Trophoblast cell (in vitro differentiated cells and primary cell): ENCODE measurements around the gene UBE2E1.

ENCODE experiments used
- DNase-seq, 2 donors: peaks; one replicate each; pipeline ENCODE4 v3.0.0-alpha.2; 2016
- H2AFZ ChIP-seq: 2 replicates; pipeline ENCODE4 v1.6.1; 2013; ENCODE audit warnings: low read length, moderate library complexity, mild to moderate bottlenecking; ENCODE audit not compliant: insufficient read depth, poor library complexity
- H2AK5ac ChIP-seq: 2 replicates; pipeline ENCODE4 v1.6.1; 2013; ENCODE audit warnings: mild to moderate bottlenecking, low read length
- H2BK120ac ChIP-seq: 2 replicates; pipeline ENCODE4 v1.6.1; 2013; ENCODE audit warnings: low read length, mild to moderate bottlenecking, moderate library complexity; ENCODE audit not compliant: insufficient read depth, poor library complexity
- H2BK12ac ChIP-seq: 2 replicates; pipeline ENCODE4 v1.6.1; 2013; ENCODE audit warnings: mild to moderate bottlenecking, low read length, moderate library complexity
- H2BK5ac ChIP-seq: 2 replicates; pipeline ENCODE4 v1.6.1; 2013; ENCODE audit warnings: low read length, low read depth, moderate library complexity, mild to moderate bottlenecking; ENCODE audit not compliant: poor library complexity
- H3K14ac ChIP-seq: 2 replicates; pipeline ENCODE4 v1.6.1; 2013; ENCODE audit warnings: mild to moderate bottlenecking, low read length
- H3K18ac ChIP-seq: 2 replicates; pipeline ENCODE4 v1.6.1; 2013; ENCODE audit warnings: mild to moderate bottlenecking, low read length
- H3K23ac ChIP-seq: 2 replicates; pipeline ENCODE4 v1.6.1; 2013; ENCODE audit warnings: low read length
- H3K27ac ChIP-seq: 2 replicates; pipeline ENCODE4 v1.5.1; 2013; ENCODE audit warnings: low read depth, mild to moderate bottlenecking, inconsistent platforms, low read length, moderate library complexity
- H3K27me3 ChIP-seq: 2 replicates; pipeline ENCODE4 v1.6.1; 2013; ENCODE audit warnings: inconsistent platforms, mild to moderate bottlenecking, low read length, moderate library complexity; ENCODE audit not compliant: insufficient read depth
- H3K36me3 ChIP-seq, 2 experiments: 1 replicate in 1 of 2; 2 replicates in 1 of 2; pipeline ENCODE4 v1.6.1; 2013; ENCODE audit warnings: low read length in 2 of 2, mild to moderate bottlenecking in 2 of 2, moderate library complexity in 1 of 2; ENCODE audit not compliant: insufficient read depth in 2 of 2, control insufficient read depth in 1 of 2
- H3K4ac ChIP-seq: 2 replicates; pipeline ENCODE4 v1.6.1; 2013; ENCODE audit warnings: low read depth, mild to moderate bottlenecking, low read length, moderate library complexity
- H3K4me1 ChIP-seq, 2 experiments: 1 replicate in 1 of 2; 2 replicates in 1 of 2; pipeline ENCODE4 v1.6.1; 2013; ENCODE audit warnings: low read length in 2 of 2, mild to moderate bottlenecking in 2 of 2, moderate library complexity in 1 of 2; ENCODE audit not compliant: insufficient read depth in 2 of 2, control insufficient read depth in 1 of 2
- H3K4me2 ChIP-seq: 2 replicates; pipeline ENCODE4 v1.6.1; 2013; ENCODE audit warnings: inconsistent platforms, mild to moderate bottlenecking, low read length, moderate library complexity
- H3K4me3 ChIP-seq: 2 replicates; pipeline ENCODE4 v1.5.1; 2013; ENCODE audit warnings: mild to moderate bottlenecking, low read depth, low read length, inconsistent platforms
- H3K79me1 ChIP-seq: one replicate; pipeline ENCODE4 v1.6.1; 2013; ENCODE audit warnings: low read length
- H3K79me2 ChIP-seq: 2 replicates; pipeline ENCODE4 v1.6.1; 2013; ENCODE audit warnings: low read length, mild to moderate bottlenecking; ENCODE audit not compliant: control insufficient read depth, insufficient read depth, poor library complexity
- H3K9ac ChIP-seq: 2 replicates; pipeline ENCODE4 v1.6.1; 2013; ENCODE audit warnings: mild to moderate bottlenecking, low read length
- H3K9me3 ChIP-seq: 2 replicates; pipeline ENCODE4 v1.6.1; 2013; ENCODE audit warnings: low read depth, mild to moderate bottlenecking, control low read depth, inconsistent platforms, low read length; ENCODE audit not compliant: insufficient read depth
- H4K12ac ChIP-seq: 2 replicates; pipeline ENCODE4 v1.6.1; 2013; ENCODE audit warnings: low read depth, mild to moderate bottlenecking, low read length, moderate library complexity
- H4K8ac ChIP-seq: 2 replicates; pipeline ENCODE4 v1.6.1; 2013; ENCODE audit warnings: low read depth, mild to moderate bottlenecking, low read length, moderate library complexity
- H4K91ac ChIP-seq: one replicate; pipeline ENCODE4 v1.6.1; 2013; ENCODE audit warnings: low read depth, mild to moderate bottlenecking, low read length, moderate library complexity
- WGBS: extraction: QIAGEN DNeasy Blood & Tissue Kit; methylation state at CpG from one replicate; pipeline ENCODE4 v1.1.7; 2013; ENCODE audit warnings: missing lambda C conversion rate; ENCODE audit not compliant: insufficient read length, insufficient coverage; ENCODE audit errors: extremely low coverage; 5-methylcytosine and 5-hydroxymethylcytosine counted together

Gene UBE2E1

GRCh38 chr3:23800731-23801130, 5.0 kb upstream of the UBE2E1 start:
- Histone ChIP-seq H3K14ac (no peak overlapping the region), H3K9me3 (no peaks in the 10 kb centered on the region), H3K79me1 (peaks cover under 1% of the 10 kb centered on the region), H2BK5ac (no peak overlapping the region), H3K9ac (no peak overlapping the region), H3K23ac (no peak overlapping the region), H2BK12ac (no peak overlapping the region), H3K27me3 (no peaks in the 10 kb centered on the region), H4K12ac (no peak overlapping the region), H3K4me3 (no peak overlapping the region), H4K91ac (no peak overlapping the region), H3K79me2 (no peaks in the 10 kb centered on the region), H3K4me2 (no peak overlapping the region), H2AK5ac (no peak overlapping the region), H3K4me1 (no peaks in the 10 kb centered on the region), H3K27ac (no peak overlapping the region), H3K4ac (no peak overlapping the region), H2BK120ac (no peak overlapping the region), H2AFZ (no peak overlapping the region), H4K8ac (no peak overlapping the region), H3K18ac (no peak overlapping the region), H3K36me3 (no peaks in the 10 kb centered on the region)
- no CpG with 5 or more reads among the region's 3 CpGs for WGBS
- DNase-seq = no peak

GRCh38 chr3:23804441-23805209, 1.1 kb upstream of the UBE2E1 start:
- no CpG with 5 or more reads among the region's 8 CpGs for WGBS

GRCh38 chr3:23805210-23805632, 534 bp upstream of the UBE2E1 start:
- Histone ChIP-seq H3K27ac (no peak overlapping the region), H3K4me3 (no peak overlapping the region)

More at GRCh38 chr3:23804441-23805209, 1.1 kb upstream of the UBE2E1 start:
- Histone ChIP-seq H3K4ac (no peak overlapping the region), H3K18ac (no peak overlapping the region), H2BK12ac (no peak overlapping the region), H3K4me2 (no peak overlapping the region), H3K4me3 (no peak overlapping the region), H4K12ac (no peak overlapping the region), H2AFZ (no peak overlapping the region), H2AK5ac (no peak overlapping the region), H3K23ac (no peak overlapping the region), H3K9me3 (no peaks in the 10 kb centered on the region), H3K79me1 (peaks cover 7% of the 10 kb centered on the region), H3K9ac (no peak overlapping the region), H3K27ac (no peak overlapping the region), H4K8ac (no peak overlapping the region), H3K4me1 (no peaks in the 10 kb centered on the region), H3K36me3 (no peaks in the 10 kb centered on the region), H2BK120ac (no peak overlapping the region), H2BK5ac (no peak overlapping the region), H4K91ac (no peak overlapping the region), H3K27me3 (no peaks in the 10 kb centered on the region), H3K14ac (no peak overlapping the region), H3K79me2 (peaks cover 4% of the 10 kb centered on the region)
- DNase-seq = peak; percentile 85 to 91

GRCh38 chr3:23806534-23807423, 1.0 kb downstream of the UBE2E1 start:
- Histone ChIP-seq H2BK120ac (no peak overlapping the region), H4K8ac (peak overlapping the region; percentile 17), H3K36me3 (no peaks in the 10 kb centered on the region), H3K9ac (peak overlapping the region; percentile 13), H3K4me2 (peak overlapping the region; percentile 71), H3K79me1 (peaks cover 8% of the 10 kb centered on the region), H4K91ac (peak overlapping the region; percentile 75), H3K9me3 (no peaks in the 10 kb centered on the region), H3K27me3 (no peaks in the 10 kb centered on the region), H3K79me2 (peaks cover 12% of the 10 kb centered on the region), H3K23ac (no peak overlapping the region), H3K18ac (peak overlapping the region; percentile 76), H2AFZ (no peak overlapping the region), H3K27ac (no peak overlapping the region), H3K4ac (peak overlapping the region; percentile 53), H3K4me1 (peaks cover 2 to 5% of the 10 kb centered on the region in 2 experiments), H2AK5ac (no peak overlapping the region), H2BK12ac (no peak overlapping the region), H4K12ac (peak overlapping the region; percentile 84), H3K4me3 (peak overlapping the region; percentile 86), H3K14ac (peak overlapping the region; percentile 47), H2BK5ac (no peak overlapping the region)
- WGBS = no CpG with 5 or more reads among the region's 71 CpGs
- DNase-seq = peak in 1 of 2 donors; percentile 19

More at GRCh38 chr3:23805210-23805632, 534 bp upstream of the UBE2E1 start:
- Histone ChIP-seq H3K9ac (no peak overlapping the region), H3K79me1 (peaks cover 7% of the 10 kb centered on the region), H4K12ac (no peak overlapping the region), H3K36me3 (no peaks in the 10 kb centered on the region), H3K4ac (no peak overlapping the region), H3K9me3 (no peaks in the 10 kb centered on the region), H3K79me2 (peaks cover 4% of the 10 kb centered on the region), H3K4me1 (peaks cover 0 to 2% of the 10 kb centered on the region in 2 experiments), H3K18ac (no peak overlapping the region), H2AFZ (peak overlapping the region; percentile 48), H2BK12ac (no peak overlapping the region), H2AK5ac (no peak overlapping the region), H3K4me2 (peak overlapping the region; percentile 71), H4K8ac (peak overlapping the region; percentile 57), H3K14ac (no peak overlapping the region), H4K91ac (peak overlapping the region; percentile 43), H2BK5ac (no peak overlapping the region), H2BK120ac (no peak overlapping the region), H3K23ac (no peak overlapping the region), H3K27me3 (no peaks in the 10 kb centered on the region)
- no CpG with 5 or more reads among the region's 7 CpGs for WGBS
- peak; percentile 26 to 69 for DNase-seq
